ENCODE measurements around the gene UCN2. TPM values are rescaled to one million over a fixed set of nuclear protein-coding genes. Genes with fewer than 3 reads are reported as not detected.
A peak's percentile ranks its signal among the peaks of the same experiment; 100 is the strongest.

UCN2 gene
- total RNA-seq, 1 experiment from 2014 or later, result 0.68 TPM

GRCh38 chr3:48592519-48593087 lies 29.0 kb upstream of the UCN2 start:
- H3K27me3 Mint-ChIP-seq (ENCODE audit: low read depth), result peaks cover 4% of the 10 kb centered on the region; the same call in 1 of the 2 replicates
- H4K20me1 ChIP-seq (ENCODE audit: control insufficient read depth, insufficient read depth, insufficient read length), result no peaks in the 10 kb centered on the region
- H2BK15ac ChIP-seq (ENCODE audit: low read depth, low read length), result no peak overlapping the region
- no peak overlapping the region for H4K91ac ChIP-seq (ENCODE audit: insufficient read length, low read depth, low read length)
- no peak overlapping the region for H4K5ac ChIP-seq (ENCODE audit: insufficient read length, low read depth, low read length)
- H3K27ac Mint-ChIP-seq, result peak overlapping the region in 1 of 3 experiments; percentile 28; a peak in 1 of 7 replicates
- no peak overlapping the region for H2BK12ac ChIP-seq (ENCODE audit: insufficient read length, low read depth, low read length)
- H3K4me3 Mint-ChIP-seq, result no peak overlapping the region; a peak in 1 of 5 replicates
- no peaks in the 10 kb centered on the region for H3K79me1 ChIP-seq (ENCODE audit: insufficient read depth, low read depth, low read length, poor library complexity, severe bottlenecking)
- no peak overlapping the region for H2BK120ac ChIP-seq (ENCODE audit: low read depth, low read length, poor library complexity, severe bottlenecking)
- WGBS (ENCODE audit: extremely low coverage, insufficient read length, low lambda C conversion rate), result no CpG with 5 or more reads among the region's 21 CpGs
- H2AFZ ChIP-seq (ENCODE audit: low read length), result no peak overlapping the region
- H3K23ac ChIP-seq (ENCODE audit: insufficient read length, low read depth, low read length), result no peak overlapping the region
- H3K14ac ChIP-seq (ENCODE audit: insufficient read depth, low read length), result no peak overlapping the region
- no peaks in the 10 kb centered on the region for H3K79me2 ChIP-seq (ENCODE audit: insufficient read depth, low read length)
- H3K9me3 Mint-ChIP-seq, result no peaks in the 10 kb centered on the region
- no peak overlapping the region for H3K56ac ChIP-seq (ENCODE audit: insufficient read length, low read depth, low read length)
- H3K36me3 Mint-ChIP-seq (ENCODE audit: insufficient read depth in 1 of 3, low read depth in 3 of 3), result peaks cover 0 to 13% (median 4%) of the 10 kb centered on the region in 3 experiments; a peak in 4 of 7 replicates
- H3K23me2 ChIP-seq (ENCODE audit: insufficient read length, low read depth, low read length, poor library complexity, severe bottlenecking), result no peaks in the 10 kb centered on the region
- H3K4ac ChIP-seq (ENCODE audit: low read depth, low read length), result no peak overlapping the region
- H4K8ac ChIP-seq (replicated peaks; ENCODE audit: insufficient read length, low read depth, low read length), result no peak overlapping the region
- no peak for TF ChIP-seq CTCF (conservative IDR thresholded peaks at IDR 0.05)
- H3K27me3 ChIP-seq (ENCODE audit: insufficient read depth, low read length), result no peaks in the 10 kb centered on the region
- no peak overlapping the region for H3K4me2 ChIP-seq (ENCODE audit: insufficient read depth, insufficient read length, low read length)
- H2BK5ac ChIP-seq (ENCODE audit: insufficient read length, low read length), result no peak overlapping the region
- no peak overlapping the region for H3K9ac ChIP-seq (ENCODE audit: extremely low read depth, insufficient read length, low read length)
- DNase-seq, result no peak
- no peaks in the 10 kb centered on the region for H3K4me1 ChIP-seq (ENCODE audit: insufficient read depth, low read length)
- no peaks in the 10 kb centered on the region for H3K9me3 ChIP-seq (ENCODE audit: control insufficient read depth, low read depth, low read length)
- no peak overlapping the region for H3K18ac ChIP-seq (ENCODE audit: insufficient read length, low read depth, low read length)
- H3K4me1 Mint-ChIP-seq, result peaks cover 22 to 27% of the 10 kb centered on the region in 2 experiments
- no peak overlapping the region for H2BK20ac ChIP-seq (ENCODE audit: low read depth, low read length, poor library complexity, severe bottlenecking)
- no peak overlapping the region for H2AK5ac ChIP-seq (ENCODE audit: insufficient read length, low read length)
- H3K27ac ChIP-seq (ENCODE audit: insufficient read length, low read depth, low read length), result no peak overlapping the region
- H3T11ph ChIP-seq (ENCODE audit: low read length), result no peak overlapping the region
